GM12872 (cell line): ENCODE data around the gene ORM1.

Experiments
- TF ChIP-seq, protein P1 (sequence below): IDR thresholded peaks from 3 replicates; pipeline ENCODE4 v1.5.1; 2011; ENCODE audit warnings: low read depth, mild to moderate bottlenecking, low read length, moderate library complexity; ENCODE audit not compliant: insufficient read depth

Gene ORM1

DNA sequence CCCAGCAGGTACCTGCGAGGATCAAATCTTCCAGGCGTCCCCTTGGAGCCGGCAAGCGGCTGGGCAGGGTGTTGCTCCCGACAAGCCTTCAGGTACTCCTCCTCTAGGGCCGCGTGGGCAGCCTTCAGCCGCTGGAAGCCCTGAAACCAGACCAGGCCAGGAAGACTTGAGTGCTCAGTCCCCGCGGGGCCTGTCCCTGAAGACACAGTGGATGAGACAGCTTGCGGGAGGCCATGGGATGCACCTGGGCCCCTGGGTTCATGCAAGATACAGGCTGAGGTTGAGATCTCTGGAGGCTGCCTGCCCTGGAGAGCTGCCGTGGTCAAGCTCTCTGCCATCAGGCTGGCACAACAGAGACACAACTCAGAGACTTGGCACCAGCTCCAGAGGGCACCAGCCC lies 39.5 kb downstream of the ORM1 start:
- TF ChIP-seq, protein P1, sequence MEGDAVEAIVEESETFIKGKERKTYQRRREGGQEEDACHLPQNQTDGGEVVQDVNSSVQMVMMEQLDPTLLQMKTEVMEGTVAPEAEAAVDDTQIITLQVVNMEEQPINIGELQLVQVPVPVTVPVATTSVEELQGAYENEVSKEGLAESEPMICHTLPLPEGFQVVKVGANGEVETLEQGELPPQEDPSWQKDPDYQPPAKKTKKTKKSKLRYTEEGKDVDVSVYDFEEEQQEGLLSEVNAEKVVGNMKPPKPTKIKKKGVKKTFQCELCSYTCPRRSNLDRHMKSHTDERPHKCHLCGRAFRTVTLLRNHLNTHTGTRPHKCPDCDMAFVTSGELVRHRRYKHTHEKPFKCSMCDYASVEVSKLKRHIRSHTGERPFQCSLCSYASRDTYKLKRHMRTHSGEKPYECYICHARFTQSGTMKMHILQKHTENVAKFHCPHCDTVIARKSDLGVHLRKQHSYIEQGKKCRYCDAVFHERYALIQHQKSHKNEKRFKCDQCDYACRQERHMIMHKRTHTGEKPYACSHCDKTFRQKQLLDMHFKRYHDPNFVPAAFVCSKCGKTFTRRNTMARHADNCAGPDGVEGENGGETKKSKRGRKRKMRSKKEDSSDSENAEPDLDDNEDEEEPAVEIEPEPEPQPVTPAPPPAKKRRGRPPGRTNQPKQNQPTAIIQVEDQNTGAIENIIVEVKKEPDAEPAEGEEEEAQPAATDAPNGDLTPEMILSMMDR: no peak

DNA sequence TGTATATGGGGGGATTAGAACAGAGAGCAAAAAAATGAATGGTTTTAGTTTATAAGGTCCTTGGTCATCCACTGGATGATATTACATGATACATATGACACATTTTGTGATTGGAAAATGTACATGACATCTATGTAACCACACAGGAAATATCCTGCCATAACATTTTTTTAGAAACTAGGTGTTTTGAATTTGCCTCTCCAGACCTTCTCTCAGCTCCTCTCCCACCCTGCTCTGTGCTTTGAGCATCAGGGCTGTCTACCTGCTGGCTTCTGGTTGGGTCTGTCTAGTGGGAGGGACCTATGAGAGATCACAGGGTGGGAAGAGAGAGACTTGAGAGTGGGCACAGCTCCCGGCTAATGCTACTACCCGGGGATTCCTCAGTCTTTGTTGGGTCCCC lies 40.5 kb downstream of the ORM1 start:
- TF ChIP-seq, protein P1: no peak

DNA sequence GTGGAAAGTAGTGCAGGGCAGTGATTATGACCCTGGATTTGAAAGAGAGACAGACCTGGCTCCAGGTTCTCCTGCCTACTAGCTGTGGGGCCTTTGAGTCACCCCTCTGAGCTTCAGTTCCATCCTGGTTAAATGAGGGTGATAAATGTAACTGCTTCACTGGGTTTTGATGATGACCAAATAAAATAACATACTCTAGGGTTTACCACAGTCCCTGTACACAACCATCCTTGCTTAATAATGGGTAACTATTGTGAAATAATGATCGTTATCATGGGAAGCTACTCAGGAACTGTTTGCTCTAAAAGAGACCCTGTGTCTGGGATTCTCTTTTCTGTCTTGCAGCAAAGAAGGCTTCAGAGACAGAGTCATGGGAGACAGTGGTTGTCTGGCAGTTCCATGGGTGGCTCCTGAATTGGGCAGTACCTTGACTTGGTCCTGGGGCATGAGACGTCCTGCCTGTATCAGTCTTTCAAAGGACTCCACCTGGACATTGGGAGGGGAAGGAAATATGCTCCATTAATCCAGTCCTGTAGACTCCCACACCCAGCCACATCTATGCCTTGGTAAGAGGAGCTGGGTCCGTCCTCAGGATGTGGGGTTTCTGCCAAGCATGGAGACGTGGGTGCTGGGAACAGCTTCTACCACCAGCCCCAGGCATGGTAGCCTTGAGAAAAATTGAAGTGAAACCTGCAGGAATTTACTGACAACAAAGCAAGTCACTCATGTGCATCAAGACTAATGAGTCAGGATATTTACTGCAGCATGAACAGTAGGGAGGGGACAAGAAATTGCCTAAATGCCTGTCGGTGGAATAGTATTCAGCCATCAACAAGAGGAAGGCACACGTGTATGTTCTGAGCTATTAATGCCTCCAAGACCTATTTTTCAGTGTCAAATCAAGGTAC lies 41.5 kb downstream of the ORM1 start:
- TF ChIP-seq, protein P1: no peak

DNA sequence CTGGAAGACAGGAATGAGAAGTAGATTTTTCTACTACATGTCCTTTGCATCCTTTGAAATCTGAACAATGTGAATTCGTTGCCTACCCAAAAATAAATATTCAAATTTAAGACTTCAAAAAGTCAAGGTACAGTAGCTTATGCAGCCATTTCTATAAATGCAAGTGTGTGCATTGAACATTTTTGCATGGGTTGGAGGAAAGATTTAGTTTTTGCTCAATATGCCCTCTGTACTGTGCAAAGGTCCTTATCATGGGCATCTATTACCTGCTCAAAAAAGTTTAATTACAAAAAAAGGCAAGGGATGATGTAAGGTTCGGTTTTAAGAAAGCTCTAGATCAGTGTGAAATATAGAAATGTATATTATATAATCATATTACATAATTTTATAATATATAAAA lies 42.3 kb downstream of the ORM1 start:
- TF ChIP-seq, protein P1: no peak

- TF ChIP-seq, protein P1: no peak
These were observed 43.6 kb downstream of the ORM1 start for GRCh38 chr9:114366334-114367128.

GRCh38 chr9:114367366-114367765 lies 44.5 kb downstream of the ORM1 start:
- TF ChIP-seq, protein P1: no peak
